GM12878 (cell line): ENCODE measurements around the gene KBTBD2. TPM values are rescaled to one million over a fixed set of nuclear protein-coding genes. Genes with fewer than 3 reads are reported as not detected.

Source experiments
- ATAC-seq: fragments of 200-7000 bp; cut with Tn5 transposase; 3 replicates; pipeline ENCODE4 v1.9.1; 2020; ENCODE audit warnings: mild to moderate bottlenecking, moderate library complexity
- BruUV-seq: library from RNA; stranded (reverse); fragments of 400-500 nt; replicated peaks from 2 replicates; lab custom pipeline; 2021; lab: Mats Ljungman, UMichigan
- CTCF ChIA-PET: fragments of 300-600 bp; sonication (Branson Sonifier 250); formaldehyde crosslinking; extraction: SDS; loops from one replicate; lab custom pipeline; 2021; ENCODE audit warnings: inconsistent platforms; lab: Yijun Ruan, JAX
- POLR2A ChIA-PET: fragments of 350-600 bp; formaldehyde crosslinking; extraction: SDS; loops from one replicate; lab custom pipeline; 2021; ENCODE audit warnings: inconsistent platforms; lab: Charles Lee
- RAD21 ChIA-PET: fragments of 300-600 bp; sonication (Branson Sonifier 250); formaldehyde crosslinking; loops from one replicate; lab custom pipeline; 2023; ENCODE audit warnings: antibody characterized with exemption; ENCODE audit not compliant: unreplicated experiment; lab: Charles Lee
- SMC1A ChIA-PET: fragments of 300-600 bp; sonication (Branson Sonifier 250); formaldehyde crosslinking; loops from one replicate; lab custom pipeline; 2023; ENCODE audit not compliant: unreplicated experiment, uncharacterized antibody; lab: Charles Lee
- DNase-seq: peaks from one replicate; pipeline ENCODE4 v3.0.0-alpha.2; 2011; ENCODE audit warnings: low read depth, low spot score
- FAIRE-seq: peaks from 3 replicates; lab custom pipeline; 2011; peaks lifted over from hg19 to GRCh38; lab: Jason Lieb, UNC
- H2AFZ ChIP-seq: 2 replicates; pipeline ENCODE4 v1.6.0; 2011; ENCODE audit warnings: low read depth, low read length, control low read depth; ENCODE audit not compliant: control insufficient read depth
- H3K27ac ChIP-seq: 2 replicates; pipeline ENCODE4 v1.5.1; 2011; ENCODE audit warnings: control low read depth; ENCODE audit not compliant: control insufficient read depth, insufficient read depth
- H3K27me3 ChIP-seq, 2 experiments: replicated peaks in 1 of 2; 2 replicates each; pipeline versions ENCODE4 v1.6.0 to v1.6.1; 2011; ENCODE audit warnings: low read length in 1 of 2; ENCODE audit not compliant: control insufficient read depth in 2 of 2, insufficient read depth in 2 of 2
- H3K36me3 ChIP-seq, 2 experiments: 2 replicates each; pipeline ENCODE4 v1.5.1; 2011; ENCODE audit warnings: low read length in 1 of 2; ENCODE audit not compliant: control insufficient read depth in 2 of 2, insufficient read depth in 2 of 2
- H3K4me1 ChIP-seq: 2 replicates; pipeline ENCODE4 v1.6.1; 2011; ENCODE audit warnings: mild to moderate bottlenecking, low read length, moderate library complexity, mixed read lengths; ENCODE audit not compliant: control insufficient read depth, insufficient read depth
- H3K4me2 ChIP-seq: 2 replicates; pipeline ENCODE4 v1.6.0; 2011; ENCODE audit warnings: control low read depth; ENCODE audit not compliant: control insufficient read depth, insufficient read depth
- H3K4me3 ChIP-seq: fragments of 200-600 bp; sonication (generic); 2 replicates; pipeline ENCODE4 v1.5.1; 2016
- H3K79me2 ChIP-seq: 2 replicates; pipeline ENCODE4 v1.6.0; 2011; ENCODE audit warnings: low read length; ENCODE audit not compliant: control insufficient read depth, insufficient read depth
- H3K9ac ChIP-seq: 2 replicates; pipeline ENCODE4 v1.8.0; 2011; ENCODE audit warnings: low read length, control low read depth, mixed read lengths; ENCODE audit not compliant: control insufficient read depth, insufficient read depth
- H3K9me3 ChIP-seq: replicated peaks from 3 replicates; pipeline ENCODE4 v1.5.1; 2011; ENCODE audit warnings: mild to moderate bottlenecking, low read length; ENCODE audit not compliant: control insufficient read depth, insufficient read depth
- H4K20me1 ChIP-seq: 2 replicates; pipeline ENCODE4 v1.6.0; 2011; ENCODE audit not compliant: control insufficient read depth, insufficient read depth
- BHLHE40 ChIP-seq, 2 experiments: fragments of 450-650 bp in 1 of 2; IDR thresholded peaks; 2 replicates each; pipeline ENCODE4 v1.6.1; 2011 to 2017; ENCODE audit warnings: low read depth in 2 of 2, borderline replicate concordance in 1 of 2, improper control_type of control experiment in 1 of 2, low read length in 1 of 2, mild to moderate bottlenecking in 1 of 2
- DPF2 ChIP-seq: fragments of 450-650 bp; IDR thresholded peaks from 2 replicates; pipeline ENCODE4 v1.6.1; 2017; ENCODE audit warnings: mild to moderate bottlenecking
- EP300 ChIP-seq, 2 experiments: fragments of 150-350 bp in 1 of 2; IDR thresholded peaks; 2 replicates each; pipeline ENCODE4 v1.6.1; 2011 to 2012; ENCODE audit warnings: low read depth in 2 of 2, low read length in 2 of 2, borderline replicate concordance in 1 of 2, improper control_type of control experiment in 1 of 2, inconsistent platforms in 1 of 2; ENCODE audit not compliant: control insufficient read depth in 1 of 2
- HCFC1 ChIP-seq: fragments of 150-350 bp; IDR thresholded peaks from 2 replicates; pipeline ENCODE4 v1.6.1; 2014; ENCODE audit warnings: low read length
- KAT2A ChIP-seq: conservative IDR thresholded peaks from 2 replicates; pipeline ENCODE4 v1.6.1; 2011; ENCODE audit warnings: low read depth, low read length; ENCODE audit not compliant: control insufficient read depth
- MEF2B ChIP-seq: fragments of 450-650 bp; IDR thresholded peaks from 2 replicates; pipeline ENCODE4 v1.6.1; 2018; ENCODE audit warnings: mild to moderate bottlenecking, moderate library complexity; ENCODE audit not compliant: partially characterized antibody, poor library complexity, severe bottlenecking
- MLLT1 ChIP-seq: fragments of 450-650 bp; IDR thresholded peaks from 2 replicates; pipeline ENCODE4 v1.6.1; 2016; ENCODE audit warnings: mild to moderate bottlenecking
- RFX5 ChIP-seq: IDR thresholded peaks from 2 replicates; pipeline ENCODE4 v1.6.1; 2011; ENCODE audit warnings: low read depth, low read length, improper control_type of control experiment
- ZNF217 ChIP-seq: fragments of 450-650 bp; IDR thresholded peaks from 2 replicates; pipeline ENCODE4 v1.6.1; 2017; ENCODE audit warnings: antibody characterized with exemption, mild to moderate bottlenecking
- WGBS: methylation state at CpG from one replicate; pipeline ENCODE4 v1.1.6; 2016; ENCODE audit warnings: low lambda C conversion rate; ENCODE audit not compliant: insufficient replicate concordance, insufficient coverage; ENCODE audit errors: missing lambda C conversion rate; 5-methylcytosine and 5-hydroxymethylcytosine counted together
- in situ Hi-C: fragments of 300-500 bp; cut with MboI; formaldehyde crosslinking; loops from 9 replicates; pipeline ENCODE4 v1.14.3; 2018; ENCODE audit warnings: mixed read lengths
- intact Hi-C: fragments of 100-400 bp; cut with micrococcal nuclease; formaldehyde crosslinking; loops from one replicate; pipeline ENCODE4 v1.14.2; 2022; ENCODE audit not compliant: unreplicated experiment
- polyA plus RNA-seq, 11 experiments: library from polyadenylated mRNA; depleted of rRNA in 4 of 11; unstranded in 6 of 11; stranded (reverse) in 5 of 11; fragments of >200 nt; fragmentation: Nextera tagmentation in 4 of 11; fragmentation: Illumina TruSeq in 1 of 11; extraction: Ambion mirVana in 4 of 11; extraction: Trizol in 1 of 11; gene quantifications; 1 replicate in 1 of 11; 2 replicates in 10 of 11; pipeline versions ENCODE4 v1.2.1 to v1.2.3, GENCODE V29; 2011 to 2016; ENCODE audit warnings: inconsistent platforms in 2 of 11, missing spikeins in 2 of 11, low read depth in 1 of 11
- total RNA-seq, 4 experiments: library from RNA; depleted of rRNA in 3 of 4; stranded (reverse); fragments of >200 nt in 3 of 4; fragmentation: Illumina TruSeq in 1 of 4; extraction: Trizol in 1 of 4; gene quantifications; 2 replicates each; pipeline versions ENCODE4 v1.2.1 to v1.2.3, GENCODE V29; 2013 to 2021
- TF ChIP-seq, protein P1 (sequence below): fragments of 150-350 bp; IDR thresholded peaks from 2 replicates; pipeline ENCODE4 v1.6.1; 2014; ENCODE audit warnings: mild to moderate bottlenecking, low read depth, low read length

Gene KBTBD2
- total and polyA plus RNA-seq, 10 of the 15 experiments (the other 5 are each of a cell fraction or from before 2014, with no cell fraction given): 8.1 to 22.3 (median 16.2) TPM

DNA sequence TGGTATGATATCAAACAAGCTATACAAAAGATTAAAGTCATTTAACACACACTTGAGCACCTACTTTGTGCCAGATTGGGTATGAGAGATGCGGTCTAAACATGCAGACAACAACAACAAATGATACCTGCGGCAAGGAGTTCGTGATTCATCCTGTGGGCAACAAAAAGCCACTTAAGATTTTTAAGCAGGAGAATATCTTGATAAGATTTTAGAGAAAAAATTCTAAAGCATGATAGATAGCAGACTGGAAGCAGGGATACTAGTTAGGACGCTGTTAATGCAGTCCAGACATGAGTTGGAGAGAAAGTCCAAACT lies 1.6 kb upstream of the KBTBD2 start:
- Histone ChIP-seq H3K4me2 (peak overlapping the region; percentile 100), H4K20me1 (no peaks in the 10 kb centered on the region), H3K4me1 (peaks cover 10% of the 10 kb centered on the region; the same call in 1 of the 2 replicates), H3K9ac (no peak overlapping the region; the same call in 1 of the 2 replicates), H3K9me3 (no peaks in the 10 kb centered on the region), H3K27me3 (no peaks in the 10 kb centered on the region), H3K36me3 (no peaks in the 10 kb centered on the region), H3K4me3 (peak overlapping the region; percentile 61; the same call in 1 of the 2 replicates), H3K27ac (peak overlapping the region; percentile 99), H3K79me2 (peaks cover 30% of the 10 kb centered on the region), H2AFZ (peak overlapping the region; percentile 85)
- BruUV-seq: no TSS peak
- intact Hi-C loops (loop anchor here (5.0 to 10.0 kb wide), 4 partner anchors 144 to 398 kb away; partner anchors contain the start of genes AVL9, LSM5, NT5C3A and RP9), in situ Hi-C loops (no loop called here)
- ChIA-PET CTCF (interaction anchor here (0.6 to 4.5 kb wide), 6 partner anchors 11 to 215 kb away, joined by 3 to 30 read pairs (median 3); partner anchors contain the start of gene RP9), RAD21 (interaction anchor here (1.0 to 3.0 kb wide), 4 partner anchors 47 to 215 kb away, joined by 3 to 15 read pairs (median 4); partner anchors contain the start of gene RP9), POLR2A (interaction anchor here (0.9 to 4.0 kb wide), 3 partner anchors 9 to 147 kb away, joined by 3 to 21 read pairs (median 3); no protein-coding TSS in a partner anchor), SMC1A (interaction anchor here (1.0 to 2.8 kb wide), 5 partner anchors 11 to 155 kb away, joined by 3 to 7 read pairs (median 3); no protein-coding TSS in a partner anchor)
- no peak for DNase-seq
- 83% methylated on average over 4 of the region's 4 CpGs for WGBS
- no peak for ATAC-seq
- TF ChIP-seq KAT2A: no peak
- no peak for TF ChIP-seq RFX5
- no peak for FAIRE-seq

GRCh38 chr7:32892521-32893206 lies 1.1 kb upstream of the KBTBD2 start:
- ChIA-PET POLR2A (interaction anchor here (0.6 to 4.0 kb wide), 9 partner anchors 10 to 1195 kb away, joined by 3 to 21 read pairs (median 3); partner anchors contain the start of gene AVL9), SMC1A (interaction anchor here (0.6 to 2.8 kb wide), 6 partner anchors 12 to 542 kb away, joined by 3 to 7 read pairs (median 4); no protein-coding TSS in a partner anchor), RAD21 (interaction anchor here (1.0 to 3.0 kb wide), 3 partner anchors 46 to 215 kb away, joined by 3 to 15 read pairs (median 5); partner anchors contain the start of gene RP9), CTCF (interaction anchor here (0.6 to 4.5 kb wide), 6 partner anchors 12 to 216 kb away, joined by 3 to 30 read pairs (median 3); partner anchors contain the start of gene RP9)
- no peak for DNase-seq
- peaks cover 35% of the 10 kb centered on the region for H3K79me2 ChIP-seq
- peak overlapping the region; percentile 96 for H3K9ac ChIP-seq
- FAIRE-seq: peak; percentile 65
- peak overlapping the region; percentile 61 for H3K4me3 ChIP-seq
- no peaks in the 10 kb centered on the region for H4K20me1 ChIP-seq
- H3K4me1 ChIP-seq: peaks cover 10% of the 10 kb centered on the region; the same call in 1 of the 2 replicates
- in situ Hi-C loops: no loop called here
- H3K27ac ChIP-seq: peak overlapping the region; percentile 99
- intact Hi-C loops: loop anchor here (5.0 to 10.0 kb wide), 4 partner anchors 145 to 398 kb away; partner anchors contain the start of genes AVL9, LSM5, NT5C3A and RP9
- H3K9me3 ChIP-seq: no peaks in the 10 kb centered on the region
- H3K4me2 ChIP-seq: peak overlapping the region; percentile 100
- ATAC-seq: peak; percentile 34
- H2AFZ ChIP-seq: peak overlapping the region; percentile 85
- H3K36me3 ChIP-seq: no peaks in the 10 kb centered on the region
- no peaks in the 10 kb centered on the region for H3K27me3 ChIP-seq
- BruUV-seq: TSS peak; percentile 95
- under 1% methylated on average over 22 of the region's 22 CpGs for WGBS
- TF ChIP-seq MEF2B (peak; percentile 41), EP300 (IDR thresholded peaks at IDR 0.05; ENCODE audit: borderline replicate concordance in 1 of 2, control insufficient read depth in 1 of 2, low read depth in 2 of 2, low read length in 2 of 2) (no peak), BHLHE40 (IDR thresholded peaks at IDR 0.05; ENCODE audit: borderline replicate concordance in 1 of 2, low read depth in 2 of 2, low read length in 1 of 2) (no peak; a peak in 1 of 4 replicates), HCFC1 (no peak), DPF2 (peak; percentile 46; the same call in 1 of the 2 replicates), ZNF217 (no peak), MLLT1 (peak; percentile 79)
- TF ChIP-seq, protein P1, sequence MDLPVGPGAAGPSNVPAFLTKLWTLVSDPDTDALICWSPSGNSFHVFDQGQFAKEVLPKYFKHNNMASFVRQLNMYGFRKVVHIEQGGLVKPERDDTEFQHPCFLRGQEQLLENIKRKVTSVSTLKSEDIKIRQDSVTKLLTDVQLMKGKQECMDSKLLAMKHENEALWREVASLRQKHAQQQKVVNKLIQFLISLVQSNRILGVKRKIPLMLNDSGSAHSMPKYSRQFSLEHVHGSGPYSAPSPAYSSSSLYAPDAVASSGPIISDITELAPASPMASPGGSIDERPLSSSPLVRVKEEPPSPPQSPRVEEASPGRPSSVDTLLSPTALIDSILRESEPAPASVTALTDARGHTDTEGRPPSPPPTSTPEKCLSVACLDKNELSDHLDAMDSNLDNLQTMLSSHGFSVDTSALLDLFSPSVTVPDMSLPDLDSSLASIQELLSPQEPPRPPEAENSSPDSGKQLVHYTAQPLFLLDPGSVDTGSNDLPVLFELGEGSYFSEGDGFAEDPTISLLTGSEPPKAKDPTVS: no peak
